Kidney epithelial cell (primary cell): ENCODE measurements around the gene CXCL16. TPM values are rescaled to one million over a fixed set of nuclear protein-coding genes. Genes with fewer than 3 reads are reported as not detected.
"Not testable (repeated sequence)": the region's sequence is repeated elsewhere in the genome, so short reads cannot be mapped to it uniquely, and the experiment has no call there.

Source experiments
- DNase-seq: peaks from one replicate; pipeline ENCODE4 v3.0.0-alpha.2; 2010; ENCODE audit warnings: low read depth
- H3K27me3 ChIP-seq: 2 replicates; pipeline ENCODE4 v1.6.0; 2011; ENCODE audit warnings: low read length; ENCODE audit not compliant: control insufficient read depth, insufficient read depth
- H3K36me3 ChIP-seq: 2 replicates; pipeline ENCODE4 v1.5.1; 2011; ENCODE audit warnings: low read length; ENCODE audit not compliant: control insufficient read depth, insufficient read depth
- H3K4me3 ChIP-seq: 2 replicates; pipeline ENCODE4 v1.5.1; 2011; ENCODE audit warnings: low read depth, mild to moderate bottlenecking, control low read depth, low read length
- CTCF ChIP-seq: IDR thresholded peaks from 2 replicates; pipeline ENCODE4 v1.5.1; 2011; ENCODE audit warnings: mild to moderate bottlenecking, moderate library complexity, low read length, control low read depth, inconsistent platforms; ENCODE audit not compliant: insufficient read depth, poor library complexity, severe bottlenecking
- total RNA-seq: library from RNA; depleted of rRNA; stranded (reverse); fragments of >200 nt; gene quantifications from 2 replicates; pipeline ENCODE4 v1.2.3, GENCODE V29; 2015

Gene CXCL16
- total RNA-seq, 1 donor from 2014 or later = 96.1 TPM

GRCh38 chr17:4717791-4718190 is 21.9 kb downstream of the CXCL16 start:
- TF ChIP-seq CTCF = no peak
- Histone ChIP-seq H3K36me3 (peaks cover 1% of the 10 kb centered on the region), H3K4me3 (no peak overlapping the region), H3K27me3 (no peaks in the 10 kb centered on the region)
- no peak for DNase-seq

- no peak for DNase-seq
- TF ChIP-seq CTCF = no peak
- Histone ChIP-seq H3K27me3 (no peaks in the 10 kb centered on the region), H3K4me3 (no peak overlapping the region), H3K36me3 (peaks cover 1% of the 10 kb centered on the region)
Measured at GRCh38 chr17:4716081-4716480, 23.6 kb downstream of the CXCL16 start.

- no peak for TF ChIP-seq CTCF
- DNase-seq = no peak
- no peak overlapping the region for H3K4me3 ChIP-seq
- no peaks in the 10 kb centered on the region for H3K36me3 ChIP-seq
- no peaks in the 10 kb centered on the region for H3K27me3 ChIP-seq
Measured at GRCh38 chr17:4715063-4715744, 24.5 kb downstream of the CXCL16 start.

GRCh38 chr17:4714340-4715062 is 25.2 kb downstream of the CXCL16 start:
- H3K4me3 ChIP-seq, DNase-seq, H3K36me3 ChIP-seq, H3K27me3 ChIP-seq: not testable (repeated sequence)

GRCh38 chr17:4712526-4712925 is 27.2 kb downstream of the CXCL16 start:
- Histone ChIP-seq H3K27me3 (no peaks in the 10 kb centered on the region), H3K36me3 (no peaks in the 10 kb centered on the region), H3K4me3 (no peak overlapping the region)
- no peak for TF ChIP-seq CTCF
- no peak for DNase-seq

GRCh38 chr17:4711661-4712181 is 28.0 kb downstream of the CXCL16 start:
- H3K36me3 ChIP-seq = no peaks in the 10 kb centered on the region
- H3K27me3 ChIP-seq = no peaks in the 10 kb centered on the region
- no peak overlapping the region for H3K4me3 ChIP-seq
- no peak for TF ChIP-seq CTCF
- DNase-seq = no peak
